Fibroblast of gingiva (primary cell): ENCODE results near the gene GALNT17.

Experiments
- DNase-seq: peaks from one replicate; pipeline ENCODE4 v3.0.0-alpha.2; 2011; ENCODE audit warnings: low read depth

The GALNT17 gene

GRCh38 chr7:71132127-71132376, at the start of gene GALNT17:
Gene GALNT17 (plus strand): TSS chr7:71132144.
- DNase-seq = no peak

GRCh38 chr7:71095266-71095860, 36.6 kb upstream of the GALNT17 start:
- DNase-seq = no peak

- no peak for DNase-seq
These were observed 35.6 kb upstream of the GALNT17 start for GRCh38 chr7:71096351-71096750.

- DNase-seq = no peak
These were observed 25.7 kb upstream of the GALNT17 start for GRCh38 chr7:71106226-71106625.

GRCh38 chr7:71112436-71112835, 19.5 kb upstream of the GALNT17 start:
- no peak for DNase-seq

GRCh38 chr7:71120096-71120495, 11.8 kb upstream of the GALNT17 start:
- DNase-seq = no peak

- no peak for DNase-seq
These were observed 2.8 kb upstream of the GALNT17 start for GRCh38 chr7:71129126-71129525.

- DNase-seq = no peak
These were observed 1.8 kb upstream of the GALNT17 start for GRCh38 chr7:71130031-71130679.

GRCh38 chr7:71131256-71132126, 453 bp upstream of the GALNT17 start:
- DNase-seq = no peak

- no peak for DNase-seq
These were observed 660 bp downstream of the GALNT17 start for GRCh38 chr7:71132377-71133231.

- DNase-seq = no peak
These were observed 1.3 kb downstream of the GALNT17 start for GRCh38 chr7:71133232-71133622.

- no peak for DNase-seq
These were observed 1.9 kb downstream of the GALNT17 start for GRCh38 chr7:71133856-71134255.

GRCh38 chr7:71135116-71135515, 3.2 kb downstream of the GALNT17 start:
- no peak for DNase-seq

GRCh38 chr7:71135663-71136062, 3.7 kb downstream of the GALNT17 start:
- DNase-seq = no peak

GRCh38 chr7:71137479-71137878, 5.5 kb downstream of the GALNT17 start:
- no peak for DNase-seq

- DNase-seq = no peak
These were observed 8.3 kb downstream of the GALNT17 start for GRCh38 chr7:71140264-71140663.

- DNase-seq = no peak
These were observed 13.0 kb downstream of the GALNT17 start for GRCh38 chr7:71144963-71145362.

GRCh38 chr7:71145906-71146901, 14.3 kb downstream of the GALNT17 start:
- DNase-seq = no peak

GRCh38 chr7:71148098-71148497, 16.2 kb downstream of the GALNT17 start:
- no peak for DNase-seq

- DNase-seq = no peak
These were observed 23.3 kb downstream of the GALNT17 start for GRCh38 chr7:71155236-71155635.

GRCh38 chr7:71157757-71158156, 25.8 kb downstream of the GALNT17 start:
- no peak for DNase-seq
